Measurements from ENCODE around the gene KIF2C.

GRCh38 chr1:44719318-44719717 lies 20.3 kb upstream of the KIF2C start:
- no peak for TF ChIP-seq CTCF (IDR thresholded peaks at IDR 0.05)
- TF ChIP-seq POLR2A (IDR thresholded peaks at IDR 0.05), result no peak
